Measurements from ENCODE around the gene DYNC2I2. TPM values are rescaled to one million over a fixed set of nuclear protein-coding genes. Genes with fewer than 3 reads are reported as not detected.

The DYNC2I2 gene
- total RNA-seq, 4 donors from 2014 or later, result 21.4 to 44.8 (median 41.1) TPM

- intact Hi-C loops (cut with DNase I; ENCODE audit: low total_unique reads), result no loop called here
- peaks cover 4 to 18% of the 10 kb centered on the region in 2 donors for H3K4me1 ChIP-seq
- no peak for TF ChIP-seq POLR2A (IDR thresholded peaks at IDR 0.05)
- TF ChIP-seq CTCF (IDR thresholded peaks at IDR 0.05), result no peak
- no peaks in the 10 kb centered on the region for H3K27me3 ChIP-seq
- H3K36me3 ChIP-seq, result no peaks in the 10 kb centered on the region
- DNase-seq, result no peak
- H3K9me3 ChIP-seq, result no peaks in the 10 kb centered on the region
- no peak overlapping the region for H3K4me3 ChIP-seq
- no peak overlapping the region for H3K27ac ChIP-seq
Observed at GRCh38 chr9:128638580-128638979, 18.1 kb downstream of the DYNC2I2 start.

- Histone ChIP-seq H3K9me3 (no peaks in the 10 kb centered on the region), H3K4me3 (no peak overlapping the region), H3K36me3 (no peaks in the 10 kb centered on the region), H3K27ac (no peak overlapping the region), H3K27me3 (no peaks in the 10 kb centered on the region), H3K4me1 (peaks cover 4 to 18% of the 10 kb centered on the region in 2 donors)
- no peak for TF ChIP-seq POLR2A (IDR thresholded peaks at IDR 0.05)
- no peak for TF ChIP-seq CTCF (IDR thresholded peaks at IDR 0.05)
- intact Hi-C loops (cut with DNase I; ENCODE audit: low total_unique reads), result no loop called here
- DNase-seq, result no peak
Observed at GRCh38 chr9:128637656-128638055, 19.0 kb downstream of the DYNC2I2 start.

- intact Hi-C loops (cut with DNase I; ENCODE audit: low total_unique reads), result no loop called here
- no peak for DNase-seq
- H3K9me3 ChIP-seq, result no peaks in the 10 kb centered on the region
- H3K36me3 ChIP-seq, result no peaks in the 10 kb centered on the region
- peaks cover 4 to 18% of the 10 kb centered on the region in 2 donors for H3K4me1 ChIP-seq
- no peak overlapping the region for H3K4me3 ChIP-seq
- H3K27ac ChIP-seq, result peak overlapping the region; percentile 76 to 87
- no peaks in the 10 kb centered on the region for H3K27me3 ChIP-seq
- TF ChIP-seq POLR2A (IDR thresholded peaks at IDR 0.05) (no peak), CTCF (IDR thresholded peaks at IDR 0.05) (no peak)
Observed at GRCh38 chr9:128636556-128637530, 19.8 kb downstream of the DYNC2I2 start.

GRCh38 chr9:128636024-128636390 is 20.6 kb downstream of the DYNC2I2 start:
- Histone ChIP-seq H3K4me3 (no peak overlapping the region), H3K27me3 (no peaks in the 10 kb centered on the region), H3K27ac (peak overlapping the region; percentile 76 to 87), H3K4me1 (peaks cover 4 to 18% of the 10 kb centered on the region in 2 donors), H3K36me3 (no peaks in the 10 kb centered on the region), H3K9me3 (no peaks in the 10 kb centered on the region)
- DNase-seq, result peak in 1 of 2 donors; percentile 50
- TF ChIP-seq CTCF (IDR thresholded peaks at IDR 0.05) (no peak), POLR2A (IDR thresholded peaks at IDR 0.05) (no peak)
- intact Hi-C loops (cut with DNase I; ENCODE audit: low total_unique reads), result no loop called here

All from uterus (tissue), 4 donors.